ENCODE measurements around the gene CCDC30.

DNA sequence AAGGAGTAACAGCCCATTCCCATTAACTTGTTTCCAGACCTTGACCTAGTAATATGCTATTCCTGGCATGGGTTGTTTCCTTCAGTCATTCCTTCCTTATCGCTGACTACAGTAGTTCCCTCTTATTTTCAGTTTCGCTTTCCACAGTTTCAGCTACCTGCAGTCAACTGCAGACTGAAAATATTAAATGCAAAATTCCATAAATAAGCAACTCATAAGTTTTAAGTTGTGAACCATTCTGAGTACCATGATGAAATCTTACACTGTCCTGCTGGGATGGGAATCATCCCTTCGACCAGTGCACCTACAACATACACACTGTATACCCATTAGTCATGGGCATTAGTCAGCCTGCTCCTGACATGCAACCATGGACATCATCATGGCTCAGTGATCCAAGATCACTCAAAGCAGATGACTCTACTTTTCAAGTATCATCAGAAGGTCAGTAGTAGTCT is 66.7 kb downstream of the CCDC30 start:
- TF ChIP-seq, protein P1, sequence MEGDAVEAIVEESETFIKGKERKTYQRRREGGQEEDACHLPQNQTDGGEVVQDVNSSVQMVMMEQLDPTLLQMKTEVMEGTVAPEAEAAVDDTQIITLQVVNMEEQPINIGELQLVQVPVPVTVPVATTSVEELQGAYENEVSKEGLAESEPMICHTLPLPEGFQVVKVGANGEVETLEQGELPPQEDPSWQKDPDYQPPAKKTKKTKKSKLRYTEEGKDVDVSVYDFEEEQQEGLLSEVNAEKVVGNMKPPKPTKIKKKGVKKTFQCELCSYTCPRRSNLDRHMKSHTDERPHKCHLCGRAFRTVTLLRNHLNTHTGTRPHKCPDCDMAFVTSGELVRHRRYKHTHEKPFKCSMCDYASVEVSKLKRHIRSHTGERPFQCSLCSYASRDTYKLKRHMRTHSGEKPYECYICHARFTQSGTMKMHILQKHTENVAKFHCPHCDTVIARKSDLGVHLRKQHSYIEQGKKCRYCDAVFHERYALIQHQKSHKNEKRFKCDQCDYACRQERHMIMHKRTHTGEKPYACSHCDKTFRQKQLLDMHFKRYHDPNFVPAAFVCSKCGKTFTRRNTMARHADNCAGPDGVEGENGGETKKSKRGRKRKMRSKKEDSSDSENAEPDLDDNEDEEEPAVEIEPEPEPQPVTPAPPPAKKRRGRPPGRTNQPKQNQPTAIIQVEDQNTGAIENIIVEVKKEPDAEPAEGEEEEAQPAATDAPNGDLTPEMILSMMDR (conservative IDR thresholded peaks at IDR 0.05) = no peak
- no peak for TF ChIP-seq ZFX (IDR thresholded peaks at IDR 0.05)
